ENCODE measurements around the gene CTU1. TPM values are rescaled to one million over a fixed set of nuclear protein-coding genes. Genes with fewer than 3 reads are reported as not detected.

The CTU1 gene
- total and polyA plus RNA-seq, 10 of the 15 experiments (the other 5 are each of a cell fraction or from before 2014, with no cell fraction given) = 0.02 to 10.5 (median 3.0) TPM; not detected in 1

- Histone ChIP-seq H4K20me1 (ENCODE audit: control insufficient read depth, insufficient read depth) (no peaks in the 10 kb centered on the region), H3K4me1 (ENCODE audit: control insufficient read depth, insufficient read depth, low read length) (no peaks in the 10 kb centered on the region), H3K27me3 (replicated peaks in 1 of 2; ENCODE audit: control insufficient read depth in 2 of 2, insufficient read depth in 2 of 2, low read length in 1 of 2) (no peaks in the 10 kb centered on the region; a peak in 1 of 4 replicates), H3K27ac (ENCODE audit: control insufficient read depth, insufficient read depth) (no peak overlapping the region), H2AFZ (ENCODE audit: control insufficient read depth, low read depth, low read length) (no peak overlapping the region), H3K4me3 (no peak overlapping the region), H3K9ac (ENCODE audit: control insufficient read depth, insufficient read depth, low read length) (no peak overlapping the region), H3K9me3 (replicated peaks; ENCODE audit: control insufficient read depth, insufficient read depth, low read length) (no peaks in the 10 kb centered on the region), H3K4me2 (ENCODE audit: control insufficient read depth, insufficient read depth) (no peak overlapping the region), H3K36me3 (ENCODE audit: control insufficient read depth in 2 of 2, insufficient read depth in 2 of 2, low read length in 1 of 2) (no peaks in the 10 kb centered on the region), H3K79me2 (ENCODE audit: control insufficient read depth, insufficient read depth, low read length) (no peaks in the 10 kb centered on the region)
- intact Hi-C loops (cut with micrococcal nuclease; ENCODE audit: unreplicated experiment) (no loop called here), in situ Hi-C loops (cut with MboI) (no loop called here)
- DNase-seq (ENCODE audit: low read depth, low spot score) (no peak), ATAC-seq (no peak), FAIRE-seq (no peak)
- WGBS (ENCODE audit: insufficient coverage, insufficient replicate concordance, low lambda C conversion rate, missing lambda C conversion rate) = 0% methylated on average over 1 of the region's 1 CpG
- ChIA-PET CTCF (no interaction called here), POLR2A (no interaction called here), RAD21 (ENCODE audit: unreplicated experiment) (no interaction called here), SMC1A (ENCODE audit: uncharacterized antibody, unreplicated experiment) (no interaction called here)
- no TSS peak for BruUV-seq (replicated peaks)
- TF ChIP-seq SMARCA5 (IDR thresholded peaks at IDR 0.05) (no peak), BHLHE40 (IDR thresholded peaks at IDR 0.05; ENCODE audit: borderline replicate concordance in 1 of 2, low read depth in 2 of 2, low read length in 1 of 2) (no peak), PAX8 (IDR thresholded peaks at IDR 0.05) (no peak), IKZF2 (IDR thresholded peaks at IDR 0.05) (no peak), ELK1 (IDR thresholded peaks at IDR 0.05; ENCODE audit: low read depth, low read length) (no peak), EP300 (IDR thresholded peaks at IDR 0.05; ENCODE audit: borderline replicate concordance in 1 of 2, control insufficient read depth in 1 of 2, low read depth in 2 of 2, low read length in 2 of 2) (no peak), RELA (IDR thresholded peaks at IDR 0.05; ENCODE audit: borderline replicate concordance, partially characterized antibody) (no peak), REST (IDR thresholded peaks at IDR 0.05; ENCODE audit: low read depth, low read length) (no peak), ATF2 (IDR thresholded peaks at IDR 0.05; ENCODE audit: low read length) (no peak), KDM1A (IDR thresholded peaks at IDR 0.05; ENCODE audit: borderline replicate concordance) (no peak), JUND (IDR thresholded peaks at IDR 0.05; ENCODE audit: low read depth, low read length) (no peak), STAT1 (conservative IDR thresholded peaks at IDR 0.05) (no peak), SRF (IDR thresholded peaks at IDR 0.05; ENCODE audit: low read depth in 2 of 2, low read length in 2 of 2) (no peak), YY1 (IDR thresholded peaks at IDR 0.05; ENCODE audit: low read depth, low read length) (no peak)
These were observed 47.2 kb downstream of the CTU1 start for GRCh38 chr19:51060973-51061372.

Measured in GM12878 (cell line).